NCI-H2227 (cell line): ENCODE data around the gene ENOSF1.
A peak's percentile ranks its signal among the peaks of the same experiment; 100 is the strongest.

Source experiments
- DNase-seq: peaks from one replicate; lab custom pipeline; 2025; ENCODE audit not compliant: unreplicated experiment; lab: John Stamatoyannopoulos, UW

Gene ENOSF1

GRCh38 chr18:644395-645004, 67.9 kb downstream of the ENOSF1 start:
- DNase-seq: no peak

- DNase-seq: no peak
These were observed 71.2 kb downstream of the ENOSF1 start for GRCh38 chr18:641224-641623.

- DNase-seq: no peak
These were observed 77.3 kb downstream of the ENOSF1 start for GRCh38 chr18:635171-635570.

GRCh38 chr18:634551-635045, 77.8 kb downstream of the ENOSF1 start:
- no peak for DNase-seq

GRCh38 chr18:631560-631959, 80.9 kb downstream of the ENOSF1 start:
- no peak for DNase-seq

GRCh38 chr18:629269-630150, 82.9 kb downstream of the ENOSF1 start:
- DNase-seq: no peak

GRCh38 chr18:627231-627630, 85.2 kb downstream of the ENOSF1 start:
- DNase-seq: no peak

GRCh38 chr18:623761-624620, 88.4 kb downstream of the ENOSF1 start:
- DNase-seq: peak; percentile 67

GRCh38 chr18:622289-622688, 90.1 kb downstream of the ENOSF1 start:
- no peak for DNase-seq

GRCh38 chr18:621291-622043, 91.0 kb downstream of the ENOSF1 start:
- DNase-seq: no peak
